HL-60/S4 (cell line): ENCODE measurements around the gene TMEM132C.

Experiments
- in situ Hi-C: fragments of 300-500 bp; cut with MboI; formaldehyde crosslinking; loops from 2 replicates; pipeline ENCODE4 v1.14.3; 2022; ENCODE audit warnings: low sequenced_read_pairs

Gene TMEM132C

DNA sequence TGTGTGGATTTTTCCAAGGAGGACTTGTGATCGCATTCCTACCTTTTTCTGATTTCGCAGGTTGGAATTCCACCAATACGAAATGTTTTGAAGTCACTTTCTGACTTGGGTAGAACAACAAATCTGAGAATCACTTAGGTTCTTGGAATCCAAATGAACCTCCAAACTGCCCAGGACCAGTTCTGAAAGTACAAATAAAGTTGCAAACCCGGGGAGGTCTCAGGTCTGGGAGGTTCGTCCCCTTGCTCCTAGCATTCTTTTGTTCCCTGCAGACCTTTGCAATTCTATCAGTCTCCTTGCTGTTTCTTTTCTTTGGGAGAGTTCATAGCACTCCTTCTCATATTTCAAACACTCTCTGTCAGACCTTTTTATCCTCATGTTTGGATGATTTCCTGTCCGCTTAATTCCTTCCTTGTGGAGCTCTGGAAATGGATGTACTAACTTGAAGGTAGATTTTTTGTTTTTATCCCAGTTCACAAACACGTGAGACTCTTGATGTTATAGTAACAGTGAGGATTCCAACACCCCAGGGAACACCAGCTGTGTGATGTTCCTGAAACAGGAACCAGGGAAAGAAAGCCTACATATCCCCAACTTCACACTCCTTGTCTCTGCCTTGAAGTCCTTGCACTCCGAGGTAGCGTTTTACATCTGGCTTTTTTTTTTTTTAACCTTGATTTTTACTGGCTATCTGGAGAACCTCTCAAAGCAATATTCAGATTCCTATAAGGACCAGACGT is 70.6 kb downstream of the TMEM132C start:
- in situ Hi-C loops = no loop called here

DNA sequence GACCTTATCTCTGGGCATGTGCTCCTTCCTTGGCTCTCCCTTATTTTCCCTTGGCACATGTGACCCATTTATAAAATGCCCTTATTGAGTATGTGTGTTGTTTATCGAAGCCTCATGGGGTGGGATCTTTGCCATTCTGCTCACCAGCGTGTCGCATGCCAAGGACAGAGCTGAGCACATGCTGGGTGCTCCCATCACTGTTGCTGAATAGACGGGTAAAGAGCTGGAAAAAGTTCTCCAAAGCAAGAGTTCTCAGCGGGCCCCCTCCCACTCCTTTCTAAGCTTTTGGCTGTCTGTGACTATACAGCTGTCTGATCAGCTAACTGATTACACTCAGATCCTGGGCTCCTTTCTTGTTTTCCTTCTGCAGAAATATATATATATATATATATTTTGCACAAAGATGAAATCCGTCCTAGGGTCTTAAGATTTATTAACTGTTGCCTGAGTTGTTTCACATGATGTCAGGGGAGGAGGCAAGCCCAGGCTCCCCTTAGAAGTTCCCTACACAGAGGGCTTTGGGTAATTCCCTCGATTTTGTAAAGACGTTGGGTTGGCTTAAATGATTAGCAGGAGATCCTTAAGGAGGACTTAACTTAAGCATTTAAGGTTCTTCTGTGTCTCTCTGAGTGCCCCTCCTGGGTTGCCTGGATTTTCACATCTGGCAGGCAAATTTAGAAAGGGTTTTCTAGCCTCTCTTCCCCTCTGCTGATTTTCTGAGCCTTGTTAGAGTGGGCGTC is 71.6 kb downstream of the TMEM132C start:
- in situ Hi-C loops = no loop called here

DNA sequence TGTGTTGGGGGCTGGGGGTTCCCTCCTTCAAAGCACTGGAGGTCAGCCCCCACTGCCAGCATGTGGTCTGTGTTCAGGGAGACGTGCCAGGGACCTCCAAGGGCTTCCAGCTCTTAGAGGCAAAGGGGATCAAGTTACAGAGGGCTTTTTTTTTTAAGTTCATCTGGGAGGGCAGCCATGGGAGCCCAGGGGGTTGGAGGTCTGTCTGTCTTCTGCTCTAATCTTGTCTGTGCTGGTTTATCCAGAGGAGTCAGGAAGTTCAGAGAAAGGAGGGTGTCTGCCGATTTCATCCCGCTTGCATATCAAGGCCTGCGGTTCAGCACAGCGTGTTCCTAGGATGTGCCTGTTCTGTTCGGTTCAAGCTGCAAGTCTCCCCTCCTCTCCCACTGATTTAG is 72.2 kb downstream of the TMEM132C start:
- in situ Hi-C loops = no loop called here

DNA sequence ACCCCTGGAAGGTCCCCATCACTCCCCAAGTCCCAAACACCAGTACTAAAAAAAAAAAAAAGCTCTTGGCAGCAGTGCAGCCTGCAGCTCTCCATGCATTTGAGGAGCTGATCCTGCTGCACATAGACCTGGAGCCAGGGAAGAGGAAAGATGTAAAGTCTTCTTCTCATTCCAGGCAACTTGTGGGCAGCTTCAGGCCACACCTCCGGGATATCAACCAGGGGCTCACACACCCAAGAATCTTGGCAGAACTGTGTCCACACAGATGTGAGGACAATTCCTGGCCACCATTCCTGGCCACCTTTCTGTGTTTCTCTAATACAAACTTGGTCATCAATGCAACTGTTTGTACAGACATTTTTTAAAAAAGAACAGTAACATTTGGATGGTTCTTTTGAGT is 72.7 kb downstream of the TMEM132C start:
- in situ Hi-C loops = no loop called here

- in situ Hi-C loops = no loop called here
These were observed 86.3 kb downstream of the TMEM132C start for GRCh38 chr12:128353301-128353700.

- in situ Hi-C loops = no loop called here
These were observed 89.6 kb downstream of the TMEM132C start for GRCh38 chr12:128356547-128356946.

DNA sequence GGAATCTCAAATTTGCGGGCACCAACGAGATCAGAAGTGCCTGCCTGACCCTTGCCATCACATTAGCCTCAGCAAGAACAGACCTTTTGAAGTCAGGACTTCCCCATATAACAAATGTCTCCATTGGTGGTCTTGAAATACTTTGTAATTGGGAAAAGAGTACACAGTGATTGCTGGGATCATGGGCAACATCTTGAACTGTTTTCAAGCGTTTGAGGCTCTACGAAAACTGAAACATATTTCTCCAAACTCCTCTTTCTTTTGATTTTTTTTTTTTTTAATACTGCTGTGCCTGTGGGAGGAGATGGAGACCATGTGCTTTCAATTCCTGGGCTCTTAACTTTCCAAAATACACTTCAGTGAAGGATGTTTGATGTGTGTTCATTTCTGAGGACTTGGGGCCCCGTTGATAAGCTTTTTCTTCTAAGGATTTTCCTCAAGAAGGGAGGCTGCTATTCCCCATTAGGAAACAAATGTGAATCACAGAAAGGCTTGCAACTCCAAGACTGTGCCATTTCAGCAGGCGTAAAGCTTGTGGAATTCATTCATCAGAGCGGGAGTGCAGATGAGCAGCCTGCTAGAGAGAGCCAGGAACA is 94.5 kb downstream of the TMEM132C start:
- in situ Hi-C loops = no loop called here

DNA sequence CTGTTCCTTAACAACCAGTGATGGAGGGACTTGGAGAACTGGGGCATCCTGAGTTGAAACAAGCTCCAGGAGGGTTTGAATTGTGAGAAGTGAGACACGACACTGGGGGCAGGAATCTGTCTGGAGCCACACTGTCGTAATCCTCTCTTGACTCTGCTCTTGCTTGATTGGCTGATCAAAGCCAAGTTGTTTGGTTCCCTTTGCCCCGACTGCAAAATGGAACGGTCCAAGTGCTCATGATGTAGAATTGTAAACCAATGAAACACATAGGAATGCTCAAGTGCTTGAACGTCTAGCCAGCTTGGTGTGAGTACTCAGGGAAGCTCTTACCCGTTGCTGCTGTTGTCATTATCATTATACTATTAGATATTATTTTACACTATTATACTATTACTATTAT is 98.1 kb downstream of the TMEM132C start:
- in situ Hi-C loops = no loop called here

DNA sequence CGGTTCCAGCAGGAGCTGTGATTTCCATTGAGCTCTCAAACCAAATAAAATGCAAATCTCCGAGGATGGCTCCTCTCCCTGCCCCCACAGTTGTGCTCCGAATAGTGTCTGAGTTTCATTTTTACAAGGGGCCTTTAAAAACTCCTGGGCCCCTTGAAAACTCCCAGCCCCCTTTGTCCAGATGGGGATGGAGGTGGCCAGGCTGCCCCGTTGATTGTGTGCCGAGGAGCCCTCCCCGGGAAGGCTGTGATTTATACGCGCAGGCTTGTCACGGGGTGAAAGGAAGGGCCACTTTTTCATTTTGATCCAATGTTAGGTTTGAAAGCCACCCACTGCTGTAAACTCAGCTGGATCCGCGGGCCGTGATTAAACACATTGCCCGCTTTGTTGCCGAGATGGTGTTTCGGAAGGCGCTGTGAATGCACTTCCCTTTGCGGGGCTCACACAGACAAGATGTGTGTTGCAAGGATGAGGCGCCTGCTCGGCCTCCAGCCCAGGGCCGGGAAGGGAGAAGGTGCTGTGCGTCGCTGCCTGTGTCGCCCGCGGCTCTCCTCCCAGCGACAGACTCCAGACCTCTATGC is 98.8 kb downstream of the TMEM132C start:
- in situ Hi-C loops = no loop called here

DNA sequence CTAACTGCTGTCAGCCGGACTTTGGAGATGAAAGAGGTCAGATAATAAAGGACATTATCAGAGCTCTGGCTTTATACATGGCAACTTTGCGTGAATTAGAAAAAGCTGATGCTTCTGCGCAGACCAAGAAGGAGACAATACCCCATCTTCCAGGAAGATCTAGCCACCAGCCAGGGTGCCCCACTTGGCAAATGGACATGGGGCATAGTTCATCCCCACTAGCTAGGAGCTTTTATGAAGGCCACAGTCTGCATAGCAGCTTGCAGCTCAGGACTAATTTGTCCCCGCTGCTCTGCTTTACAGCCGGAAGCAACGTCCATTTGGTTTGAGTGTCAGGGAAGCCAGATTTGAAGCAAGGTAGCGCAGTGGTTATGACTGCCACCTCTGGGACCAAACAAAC is 101.0 kb downstream of the TMEM132C start:
- in situ Hi-C loops = no loop called here

- in situ Hi-C loops = no loop called here
These were observed 114.6 kb downstream of the TMEM132C start for GRCh38 chr12:128381541-128381940.

- in situ Hi-C loops = no loop called here
These were observed 115.0 kb downstream of the TMEM132C start for GRCh38 chr12:128381946-128382345.

DNA sequence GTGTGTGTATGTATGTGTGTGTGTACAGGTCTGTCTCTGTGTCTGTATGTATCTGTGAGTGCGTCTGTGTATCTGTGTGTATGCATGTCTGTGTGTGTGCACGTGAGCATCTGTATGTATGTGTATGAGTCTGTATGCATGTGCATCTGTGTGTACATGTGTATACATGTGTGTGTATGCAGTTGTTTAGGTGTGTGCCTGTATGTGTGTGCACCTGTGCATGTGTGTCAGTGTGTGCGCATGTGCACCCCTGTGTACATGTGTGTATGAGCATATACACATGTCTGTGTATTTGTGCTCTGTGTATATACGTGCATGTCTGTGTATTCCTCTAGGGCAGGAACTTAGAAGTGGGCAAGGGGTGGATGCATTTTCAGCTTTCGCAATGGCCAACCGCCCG is 116.0 kb downstream of the TMEM132C start:
- in situ Hi-C loops = no loop called here

DNA sequence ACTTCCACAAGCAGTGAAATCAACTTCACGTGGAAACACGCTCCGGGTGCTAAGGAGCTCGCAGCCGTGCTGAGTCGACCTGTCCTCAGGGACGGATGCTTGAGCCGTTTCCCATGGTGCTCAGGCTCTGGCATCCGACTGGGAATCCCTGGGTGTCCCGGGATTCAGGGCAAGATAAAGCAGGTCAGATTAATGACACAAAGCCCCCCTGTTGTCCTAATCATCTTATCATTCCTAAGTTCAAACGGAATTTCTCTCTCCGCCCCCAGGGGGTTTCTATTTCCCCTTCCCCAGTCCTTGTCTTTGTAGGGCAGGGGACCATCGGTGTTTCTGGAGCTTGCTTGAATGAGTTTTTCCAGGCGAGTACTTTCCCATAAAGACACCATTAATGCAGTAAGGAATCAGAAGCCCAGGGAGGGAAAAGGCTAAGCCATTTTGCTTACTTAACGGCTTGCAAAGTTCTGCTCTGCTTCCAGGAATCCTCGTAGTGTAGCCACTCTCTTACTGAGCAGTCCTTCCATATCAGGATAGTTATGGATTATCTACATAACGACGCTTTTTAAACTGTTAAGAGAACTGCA is 116.5 kb downstream of the TMEM132C start:
- in situ Hi-C loops = no loop called here

DNA sequence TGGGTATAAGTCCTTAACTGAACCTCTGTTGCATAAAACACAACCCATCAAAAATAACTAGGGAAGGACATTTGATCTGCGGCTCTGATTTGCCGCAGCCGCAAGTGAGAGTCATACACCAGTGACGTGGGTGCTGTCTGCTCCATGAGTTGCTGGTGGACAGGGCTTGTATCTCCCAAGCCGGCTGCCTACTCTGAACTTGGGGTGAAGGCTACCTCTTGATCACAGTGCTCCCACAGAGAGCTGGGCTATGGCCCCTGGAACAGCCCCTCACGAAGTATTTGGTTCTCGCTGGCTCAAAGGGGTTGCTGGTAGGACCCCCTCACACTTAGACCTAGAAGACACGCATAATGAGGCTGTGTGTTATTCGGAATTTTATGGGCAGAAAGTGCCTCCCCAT is 118.8 kb downstream of the TMEM132C start:
- in situ Hi-C loops = no loop called here

DNA sequence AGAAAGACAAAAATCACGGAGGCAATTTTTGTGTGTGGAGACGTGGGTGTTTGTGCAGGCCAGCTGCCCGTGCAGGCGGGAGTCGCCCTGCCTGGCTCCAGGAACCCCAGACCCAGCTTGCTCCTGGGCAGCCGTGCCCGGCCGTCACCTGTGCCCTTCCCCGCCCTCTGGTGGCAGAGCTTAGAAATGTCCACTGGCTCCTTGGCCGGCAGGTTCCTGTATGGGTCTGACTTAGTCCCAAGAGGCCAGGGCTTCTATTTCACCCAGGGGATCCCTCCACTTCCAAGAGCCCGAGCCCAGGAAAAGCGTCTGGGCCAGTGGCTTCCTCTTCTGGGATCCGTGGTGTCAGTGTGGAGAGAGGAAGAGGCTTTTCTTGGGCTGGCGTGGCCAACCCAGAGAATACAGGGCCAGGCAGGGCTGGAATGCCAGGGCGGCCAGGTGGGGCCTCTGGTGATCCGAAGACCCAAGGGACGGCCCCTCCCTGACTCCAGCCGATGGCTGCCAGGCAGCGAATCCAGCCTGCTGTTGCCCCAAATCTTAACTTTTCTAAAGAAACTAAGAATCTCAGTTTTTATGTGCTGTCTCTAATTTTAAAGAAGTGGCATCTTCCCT is 120.9 kb downstream of the TMEM132C start:
- in situ Hi-C loops = no loop called here

- in situ Hi-C loops = no loop called here
These were observed 121.6 kb downstream of the TMEM132C start for GRCh38 chr12:128388461-128389000.

DNA sequence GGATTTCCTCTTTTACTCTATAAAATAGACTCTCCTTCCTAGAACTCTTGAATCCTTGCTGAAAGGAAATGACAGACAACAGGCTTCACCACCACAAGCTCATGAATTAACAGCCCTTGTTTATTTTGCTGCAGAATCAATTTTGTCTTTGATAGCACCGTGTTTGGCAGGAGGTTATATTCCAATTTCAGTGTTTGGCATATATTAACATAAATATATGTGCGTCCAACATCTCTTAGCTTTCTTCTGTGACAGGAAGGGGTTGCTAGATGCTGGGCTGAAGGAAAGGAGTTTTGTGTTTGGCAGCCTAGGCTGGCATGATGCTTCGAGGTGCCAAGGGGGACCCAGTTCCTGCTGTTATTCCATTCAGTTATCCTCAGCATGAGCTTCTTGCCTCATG is 126.4 kb downstream of the TMEM132C start:
- in situ Hi-C loops = no loop called here

GRCh38 chr12:128394137-128394536 is 127.2 kb downstream of the TMEM132C start:
- in situ Hi-C loops = no loop called here

DNA sequence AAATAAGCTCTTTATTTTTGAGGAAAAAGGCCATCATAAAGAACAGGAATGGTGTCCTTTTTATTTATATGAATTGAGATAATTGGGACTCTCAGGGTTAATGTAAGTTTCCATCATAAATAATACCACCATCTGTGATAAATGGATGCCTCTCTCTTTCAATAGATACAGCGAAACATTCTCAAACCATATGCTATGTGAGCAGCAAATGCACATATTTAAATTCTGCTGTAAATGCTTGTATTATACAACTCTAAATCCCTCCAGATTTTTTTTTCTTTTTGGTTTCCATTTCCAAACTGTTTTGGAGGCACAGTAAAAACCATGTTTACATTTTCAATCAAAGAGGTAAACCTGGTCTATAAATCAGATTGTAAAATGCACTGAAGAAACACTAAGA is 132.3 kb downstream of the TMEM132C start:
- in situ Hi-C loops = no loop called here
